Smooth muscle cell (in vitro differentiated cells): ENCODE data around the gene TANGO2. TPM values are rescaled to one million over a fixed set of nuclear protein-coding genes. Genes with fewer than 3 reads are reported as not detected.

Experiments used
- DNase-seq: peaks from one replicate; lab custom pipeline; 2025; ENCODE audit not compliant: unreplicated experiment; lab: John Stamatoyannopoulos, UW
- H2AFZ ChIP-seq: fragments of 200-600 bp; sonication (generic); 2 replicates; pipeline ENCODE4 v1.6.0; 2016; ENCODE audit warnings: antibody characterized with exemption, low read depth, mild to moderate bottlenecking
- H3F3A ChIP-seq: fragments of 200-600 bp; sonication (generic); 2 replicates; pipeline ENCODE4 v1.6.0; 2017; ENCODE audit warnings: antibody characterized with exemption, low read depth
- H3K27ac ChIP-seq: fragments of 200-600 bp; sonication (generic); 2 replicates; pipeline ENCODE4 v1.5.1; 2016; ENCODE audit warnings: low read depth, mild to moderate bottlenecking
- H3K27me3 ChIP-seq: fragments of 200-600 bp; sonication (generic); 2 replicates; pipeline ENCODE4 v1.6.1; 2016; ENCODE audit warnings: low read depth, mild to moderate bottlenecking
- H3K36me3 ChIP-seq: fragments of 200-600 bp; sonication (generic); 2 replicates; pipeline ENCODE4 v1.5.1; 2016; ENCODE audit warnings: low read depth
- H3K4me1 ChIP-seq: fragments of 200-600 bp; sonication (generic); 2 replicates; pipeline ENCODE4 v1.5.1; 2016; ENCODE audit warnings: low read depth
- H3K4me2 ChIP-seq: fragments of 200-600 bp; sonication (generic); 2 replicates; pipeline ENCODE4 v1.6.0; 2016; ENCODE audit warnings: mild to moderate bottlenecking
- H3K4me3 ChIP-seq: fragments of 200-600 bp; sonication (generic); 2 replicates; pipeline ENCODE4 v1.5.1; 2016; ENCODE audit warnings: mild to moderate bottlenecking
- H3K79me2 ChIP-seq: fragments of 200-600 bp; sonication (generic); 2 replicates; pipeline ENCODE4 v1.6.0; 2016; ENCODE audit warnings: low read depth, mild to moderate bottlenecking
- H3K9ac ChIP-seq: fragments of 200-600 bp; sonication (generic); 2 replicates; pipeline ENCODE4 v1.6.0; 2016; ENCODE audit warnings: low read depth
- H3K9me3 ChIP-seq: fragments of 200-600 bp; sonication (generic); replicated peaks from 2 replicates; pipeline ENCODE4 v1.5.1; 2016; ENCODE audit warnings: low read depth
- H4K20me1 ChIP-seq: fragments of 200-600 bp; sonication (generic); 2 replicates; pipeline ENCODE4 v1.6.0; 2016; ENCODE audit warnings: low read depth
- WGBS: methylation state at CpG from one replicate; pipeline ENCODE4 v1.1.7; 2016; ENCODE audit warnings: low lambda C conversion rate; 5-methylcytosine and 5-hydroxymethylcytosine counted together
- polyA plus RNA-seq: library from polyadenylated mRNA; unstranded; fragments of >200 nt; fragmentation: Nextera tagmentation; extraction: Ambion mirVana; gene quantifications from 2 replicates; pipeline ENCODE4 v1.2.1, GENCODE V29; 2016
- total RNA-seq: library from RNA; depleted of rRNA; stranded (reverse); fragments of >200 nt; gene quantifications from 2 replicates; pipeline ENCODE4 v1.2.3, GENCODE V29; 2014
- TF ChIP-seq, protein P1 (sequence below): fragments of 200-600 bp; sonication (generic); IDR thresholded peaks from 2 replicates; pipeline ENCODE4 v1.5.1; 2017; ENCODE audit warnings: borderline replicate concordance, mild to moderate bottlenecking, antibody characterized with exemption; ENCODE audit not compliant: insufficient read depth, poor library complexity, severe bottlenecking

The TANGO2 gene
- total and polyA plus RNA-seq, 2 experiments from 2014 or later: 10.8 to 14.7 TPM

DNA sequence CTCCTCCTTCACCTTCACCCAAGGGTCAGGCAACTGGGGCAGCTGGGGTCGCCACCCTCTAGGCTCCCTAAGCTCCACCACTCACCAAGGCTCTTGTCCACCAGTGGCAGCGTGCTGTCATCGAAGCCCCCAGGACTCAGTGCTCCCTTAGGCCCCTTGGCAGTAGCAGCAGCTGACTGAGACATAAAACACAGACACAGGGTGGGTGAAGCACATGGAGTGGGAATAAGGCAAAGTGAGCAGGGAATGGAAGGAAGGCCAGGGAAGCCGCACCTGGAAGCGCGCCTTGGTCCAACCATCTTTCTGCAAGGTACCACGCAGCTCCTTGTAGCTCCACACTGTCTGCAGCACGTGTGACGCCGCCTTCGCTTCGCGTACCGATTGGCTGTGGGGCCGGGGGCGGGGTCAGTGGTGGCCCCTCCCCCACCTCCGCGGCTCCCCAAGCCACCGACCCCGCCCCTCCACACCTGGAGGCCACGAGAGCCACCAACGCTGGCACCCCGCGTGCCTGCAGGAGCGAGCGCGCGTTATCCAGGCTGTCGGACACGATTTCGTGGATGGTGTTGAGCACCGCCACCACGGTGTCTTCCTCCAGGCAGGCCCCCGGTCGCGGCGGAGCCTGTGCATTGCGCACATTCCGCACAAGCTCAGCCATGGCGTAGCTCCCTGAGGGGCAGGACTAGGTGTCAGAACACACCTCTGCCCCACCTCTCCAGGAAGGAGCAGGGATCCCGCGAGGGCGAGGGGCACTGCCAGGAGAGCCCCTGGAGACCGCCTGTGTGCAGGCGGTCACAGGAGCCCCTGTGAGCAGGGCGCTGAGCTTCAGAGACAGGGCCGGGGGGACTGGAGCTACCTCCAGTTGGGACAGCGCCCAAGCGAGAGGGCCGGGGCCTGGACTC lies 48.0 kb upstream of the TANGO2 start:
- H2AFZ ChIP-seq: no peak overlapping the region
- no peak overlapping the region for H3K4me3 ChIP-seq
- H3F3A ChIP-seq: no peaks in the 10 kb centered on the region
- H3K79me2 ChIP-seq: no peaks in the 10 kb centered on the region
- H3K9me3 ChIP-seq: no peaks in the 10 kb centered on the region
- no peaks in the 10 kb centered on the region for H4K20me1 ChIP-seq
- no peak overlapping the region for H3K27ac ChIP-seq
- WGBS: 94% methylated on average over 36 of the region's 50 CpGs
- H3K4me2 ChIP-seq: no peak overlapping the region
- no peaks in the 10 kb centered on the region for H3K36me3 ChIP-seq
- H3K27me3 ChIP-seq: no peaks in the 10 kb centered on the region
- no peak overlapping the region for H3K9ac ChIP-seq
- TF ChIP-seq, protein P1, sequence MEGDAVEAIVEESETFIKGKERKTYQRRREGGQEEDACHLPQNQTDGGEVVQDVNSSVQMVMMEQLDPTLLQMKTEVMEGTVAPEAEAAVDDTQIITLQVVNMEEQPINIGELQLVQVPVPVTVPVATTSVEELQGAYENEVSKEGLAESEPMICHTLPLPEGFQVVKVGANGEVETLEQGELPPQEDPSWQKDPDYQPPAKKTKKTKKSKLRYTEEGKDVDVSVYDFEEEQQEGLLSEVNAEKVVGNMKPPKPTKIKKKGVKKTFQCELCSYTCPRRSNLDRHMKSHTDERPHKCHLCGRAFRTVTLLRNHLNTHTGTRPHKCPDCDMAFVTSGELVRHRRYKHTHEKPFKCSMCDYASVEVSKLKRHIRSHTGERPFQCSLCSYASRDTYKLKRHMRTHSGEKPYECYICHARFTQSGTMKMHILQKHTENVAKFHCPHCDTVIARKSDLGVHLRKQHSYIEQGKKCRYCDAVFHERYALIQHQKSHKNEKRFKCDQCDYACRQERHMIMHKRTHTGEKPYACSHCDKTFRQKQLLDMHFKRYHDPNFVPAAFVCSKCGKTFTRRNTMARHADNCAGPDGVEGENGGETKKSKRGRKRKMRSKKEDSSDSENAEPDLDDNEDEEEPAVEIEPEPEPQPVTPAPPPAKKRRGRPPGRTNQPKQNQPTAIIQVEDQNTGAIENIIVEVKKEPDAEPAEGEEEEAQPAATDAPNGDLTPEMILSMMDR: no peak
- H3K4me1 ChIP-seq: peaks cover 6% of the 10 kb centered on the region
- DNase-seq: no peak

DNA sequence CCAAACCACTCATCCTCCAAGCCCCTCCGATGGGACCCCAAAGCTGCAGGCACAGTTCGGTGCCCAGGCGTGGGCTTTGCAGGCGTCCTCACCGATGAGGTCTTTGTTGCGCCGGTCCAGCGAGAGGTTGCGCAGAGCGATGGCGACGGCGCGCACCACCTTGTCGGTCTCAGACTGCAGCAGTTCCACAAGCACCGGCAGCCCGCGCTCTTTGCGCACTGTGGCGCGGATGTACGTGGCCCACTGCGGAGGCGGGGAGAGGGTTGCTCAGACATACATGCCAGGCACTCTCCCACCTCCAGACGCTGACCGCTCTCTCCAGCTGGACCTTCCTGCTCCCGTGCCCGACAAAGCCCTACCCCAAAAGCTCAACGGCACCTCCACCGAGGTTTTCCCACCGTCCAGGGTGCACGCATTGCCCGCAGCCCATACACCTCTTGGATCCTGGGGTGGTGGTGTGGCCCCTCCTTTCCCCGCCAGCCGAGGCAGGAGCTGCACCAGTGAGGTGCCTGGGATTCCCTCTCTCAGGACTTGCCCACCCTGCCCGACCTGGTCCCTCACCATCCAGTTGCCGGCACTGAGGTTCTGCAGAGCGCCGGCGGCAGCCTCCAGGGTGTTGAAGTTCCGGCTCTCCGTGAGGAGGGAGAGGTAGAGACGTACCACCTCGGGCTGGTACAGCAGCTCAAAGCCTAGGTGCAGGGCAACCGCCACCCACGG lies 47.2 kb upstream of the TANGO2 start:
- H3K27ac ChIP-seq: no peak overlapping the region
- WGBS: 95% methylated on average over 46 of the region's 46 CpGs
- no peak overlapping the region for H3K4me2 ChIP-seq
- H3K9me3 ChIP-seq: no peaks in the 10 kb centered on the region
- no peak for DNase-seq
- H4K20me1 ChIP-seq: no peaks in the 10 kb centered on the region
- no peak overlapping the region for H3K9ac ChIP-seq
- H3K4me1 ChIP-seq: peaks cover 6% of the 10 kb centered on the region
- TF ChIP-seq, protein P1: no peak
- no peaks in the 10 kb centered on the region for H3K36me3 ChIP-seq
- no peaks in the 10 kb centered on the region for H3F3A ChIP-seq
- H3K27me3 ChIP-seq: no peaks in the 10 kb centered on the region
- no peak overlapping the region for H2AFZ ChIP-seq
- H3K4me3 ChIP-seq: no peak overlapping the region
- no peaks in the 10 kb centered on the region for H3K79me2 ChIP-seq

DNA sequence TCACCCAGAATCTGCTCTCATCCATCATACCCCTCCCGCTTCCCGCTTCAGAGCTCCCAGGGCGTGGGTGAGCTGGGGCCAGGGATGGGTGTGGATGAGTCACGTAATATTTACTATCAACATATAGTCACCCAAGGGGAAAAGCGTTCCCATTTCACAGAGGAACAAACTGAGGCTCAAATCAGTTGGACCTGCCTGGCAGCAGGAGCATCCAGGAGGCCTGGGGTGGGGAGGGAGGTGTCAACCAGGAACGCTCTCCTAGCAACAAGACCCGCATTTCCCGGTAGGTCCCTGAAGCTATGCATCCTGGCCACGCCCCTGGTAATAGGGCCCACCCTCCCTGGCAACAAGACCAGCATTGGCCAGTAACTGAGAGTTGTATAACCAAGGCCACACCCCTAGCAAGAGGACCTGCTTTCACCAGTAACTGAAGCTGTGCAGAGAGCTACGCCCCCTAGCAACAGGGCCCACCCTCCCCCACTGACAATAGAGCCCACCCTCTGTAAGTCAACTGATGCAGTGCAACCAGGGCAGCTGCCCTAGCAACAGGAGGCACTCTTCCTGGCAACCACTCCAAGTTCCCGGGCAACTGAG lies 46.5 kb upstream of the TANGO2 start:
- no peak overlapping the region for H3K27ac ChIP-seq

More for the DNA sequence above, 46.5 kb upstream of the TANGO2 start:
- peaks cover 6% of the 10 kb centered on the region for H3K4me1 ChIP-seq
- DNase-seq: no peak
- no peaks in the 10 kb centered on the region for H3K36me3 ChIP-seq
- no peak overlapping the region for H3K4me3 ChIP-seq
- no peaks in the 10 kb centered on the region for H3F3A ChIP-seq
- 81% methylated on average over 11 of the region's 11 CpGs for WGBS
- H3K27me3 ChIP-seq: no peaks in the 10 kb centered on the region
- H3K9ac ChIP-seq: no peak overlapping the region
- no peak overlapping the region for H2AFZ ChIP-seq
- no peaks in the 10 kb centered on the region for H3K79me2 ChIP-seq
- H3K9me3 ChIP-seq: no peaks in the 10 kb centered on the region
- TF ChIP-seq, protein P1: no peak
- H4K20me1 ChIP-seq: no peaks in the 10 kb centered on the region
- H3K4me2 ChIP-seq: no peak overlapping the region
